SHP77 treated with DMSO at 0.1 percent for 48 hours (cell line): Measurements from ENCODE around the gene HNRNPC.
A peak's percentile ranks its signal among the peaks of the same experiment; 100 is the strongest.
"Not testable (repeated sequence)": the region's sequence is repeated elsewhere in the genome, so short reads cannot be mapped to it uniquely, and the experiment has no call there.

Experiments
- DNase-seq: peaks from one replicate; lab custom pipeline; 2025; lab: John Stamatoyannopoulos, UW

HNRNPC gene

GRCh38 chr14:21191809-21192446, 77.3 kb downstream of the HNRNPC start:
- peak; percentile 81 for DNase-seq

DNA sequence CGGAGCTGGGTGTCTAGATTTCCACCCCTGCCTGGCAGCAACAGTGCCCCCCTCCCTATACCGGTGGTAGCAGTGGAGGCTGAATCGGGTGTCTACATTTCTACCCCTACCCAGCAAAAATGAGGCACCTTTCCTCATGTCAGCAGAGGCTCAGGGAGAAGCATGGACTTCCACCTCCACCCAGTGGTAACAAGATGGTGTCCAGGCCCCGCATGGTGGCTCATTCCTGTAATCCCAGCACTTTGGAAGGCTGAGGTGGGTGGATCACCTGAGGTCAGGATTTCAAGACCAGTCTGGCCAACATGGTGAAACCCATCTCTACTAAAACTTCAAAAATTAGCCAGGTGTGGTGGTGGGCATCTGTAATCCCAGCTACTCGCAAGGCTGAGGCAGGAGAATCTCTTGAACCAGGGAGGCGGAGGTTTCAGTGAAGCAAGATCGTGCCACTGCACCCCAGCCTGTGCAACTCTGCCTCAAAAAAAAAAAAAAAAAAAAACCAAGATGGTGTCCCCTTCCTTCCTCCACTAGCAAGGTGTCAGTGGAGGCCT, 77.9 kb downstream of the HNRNPC start:
- DNase-seq: peak; percentile 13

GRCh38 chr14:21185491-21185890, 83.8 kb downstream of the HNRNPC start:
- DNase-seq: no peak

DNA sequence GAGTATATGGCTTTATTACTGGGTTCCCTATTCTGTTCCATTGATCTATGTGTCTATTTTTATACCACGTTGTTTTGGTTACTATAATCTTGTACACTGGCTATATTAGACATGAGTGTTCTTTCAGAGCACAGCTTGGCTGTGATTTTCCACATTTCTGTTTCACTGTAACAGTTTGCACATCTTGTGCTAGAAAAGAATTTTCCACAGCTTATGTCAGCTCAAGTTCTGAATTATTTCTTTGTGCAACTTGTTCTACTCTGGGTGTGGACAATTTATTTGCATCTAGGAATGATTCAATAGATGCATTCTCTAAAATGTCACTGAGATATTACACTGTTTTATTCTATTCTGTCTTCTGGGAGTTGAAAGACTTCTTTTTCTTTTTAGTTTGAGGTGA, 85.0 kb downstream of the HNRNPC start:
- DNase-seq: no peak

DNA sequence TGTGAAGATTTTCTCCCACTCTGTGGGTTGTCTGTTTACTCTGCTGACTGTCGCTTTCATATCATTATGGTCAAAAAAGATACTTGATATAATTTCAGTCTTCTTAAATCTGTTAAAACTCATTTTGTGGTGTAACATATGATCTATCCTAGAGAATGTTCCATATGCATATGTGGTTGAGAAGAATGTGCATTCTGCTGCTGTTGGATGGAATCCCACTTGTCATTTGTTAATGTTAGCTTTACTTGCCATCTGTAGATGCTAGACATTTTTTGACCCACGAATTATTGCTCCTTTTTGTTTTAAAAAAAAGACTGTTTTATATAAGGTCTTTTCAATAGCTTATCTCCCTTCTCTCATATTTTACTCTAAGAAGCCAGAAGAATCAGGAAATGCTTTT, 87.1 kb downstream of the HNRNPC start:
- no peak for DNase-seq

- no peak for DNase-seq
These were observed 98.1 kb downstream of the HNRNPC start for GRCh38 chr14:21171128-21171527.

DNA sequence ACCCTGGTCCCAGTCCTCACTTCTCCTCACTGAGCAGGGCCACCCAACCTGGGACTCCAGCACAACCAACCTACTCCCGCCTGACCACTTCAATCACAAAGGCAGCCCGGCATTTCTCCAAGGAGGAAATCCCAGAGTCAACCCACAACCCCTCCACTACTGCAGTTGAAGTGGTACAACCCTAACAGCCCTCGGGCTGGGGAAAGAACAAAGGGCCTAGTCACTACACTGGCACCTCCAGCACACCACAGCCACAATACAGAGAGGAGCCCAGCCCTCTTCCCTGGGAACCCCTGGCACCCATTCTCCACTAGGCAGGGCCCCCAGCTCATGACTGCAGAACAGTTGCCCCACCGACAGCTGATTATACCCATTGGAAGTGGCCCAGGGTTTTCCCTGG, 99.7 kb downstream of the HNRNPC start:
- no peak for DNase-seq

GRCh38 chr14:21168055-21168454, 101.2 kb downstream of the HNRNPC start:
- DNase-seq: no peak

GRCh38 chr14:21165670-21166069, 103.6 kb downstream of the HNRNPC start:
- DNase-seq: not testable (repeated sequence)

GRCh38 chr14:21165002-21165605, 104.1 kb downstream of the HNRNPC start:
- not testable (repeated sequence) for DNase-seq

DNA sequence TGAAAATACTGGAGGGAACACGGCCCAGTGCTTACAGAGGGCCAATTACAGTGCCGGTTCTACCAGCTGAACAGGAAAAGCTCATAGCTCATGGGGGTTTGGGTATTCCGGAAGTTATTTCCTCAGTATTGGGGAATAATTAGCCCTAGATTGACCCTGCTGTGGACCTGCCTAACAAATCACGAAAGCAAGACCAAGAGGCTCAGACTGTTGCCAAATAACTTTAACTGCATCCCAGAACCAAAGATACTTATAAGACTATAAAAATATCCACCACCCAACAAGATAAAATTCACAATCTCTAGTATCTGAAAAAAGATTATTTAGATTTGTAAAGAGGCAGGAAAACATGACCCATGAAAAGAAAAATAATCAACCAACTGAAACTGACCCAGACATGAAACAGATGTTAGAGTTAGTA, 105.4 kb downstream of the HNRNPC start:
- DNase-seq: no peak

GRCh38 chr14:21162081-21162480, 107.2 kb downstream of the HNRNPC start:
- no peak for DNase-seq

DNA sequence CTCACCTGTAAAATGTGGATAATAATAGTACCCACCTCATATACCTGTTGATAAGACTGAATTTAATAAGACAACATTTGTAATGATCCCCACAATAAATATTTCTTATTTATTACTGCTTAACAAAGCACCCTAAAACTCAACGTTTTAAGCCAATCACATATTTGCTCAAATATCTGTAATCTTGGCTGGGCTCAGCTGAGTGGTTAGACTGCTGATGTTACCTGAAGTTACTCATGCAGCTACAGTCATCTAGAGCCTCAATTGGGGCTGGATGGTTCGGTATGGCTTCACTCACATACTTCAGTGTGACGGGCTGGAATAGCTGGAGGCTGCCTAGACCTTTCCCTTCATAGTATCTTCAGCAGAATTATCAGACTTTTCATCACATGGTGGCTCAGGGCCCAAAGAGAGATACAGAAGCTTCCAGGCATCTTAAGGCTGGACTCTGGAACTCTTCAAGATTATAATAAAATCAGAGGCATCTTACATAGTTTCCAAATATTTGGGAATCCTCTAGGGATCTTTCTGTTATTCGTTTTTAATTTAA, 109.1 kb downstream of the HNRNPC start:
- no peak for DNase-seq
